Activated T-cell treated with anti-CD3 and anti-CD28 coated beads, Interleukin-2, amount 50 U/mL, for 72 hours (primary cell): ENCODE results near the gene SARDH. TPM values are rescaled to one million over a fixed set of nuclear protein-coding genes. Genes with fewer than 3 reads are reported as not detected.
"Not testable (repeated sequence)": the region's sequence is repeated elsewhere in the genome, so short reads cannot be mapped to it uniquely, and the experiment has no call there.

Source experiments
- ATAC-seq, 2 donors: fragments of 150-1000 bp; cut with Tn5 transposase; replicated peaks in 1 of 2; 2 replicates each; pipeline ENCODE4 v1.10.0; 2021; ENCODE audit warnings: moderate library complexity in 2 of 2, mild to moderate bottlenecking in 1 of 2
- DNase-seq, 2 donors: peaks; one replicate each; pipeline ENCODE4 v3.0.0; 2021 to 2022; ENCODE audit warnings: mixed read lengths in 1 of 2
- H3K27ac Mint-ChIP-seq: one replicate; pipeline ENCODE4 v1.8.0; 2022; ENCODE audit warnings: mild to moderate bottlenecking, moderate library complexity, mixed read lengths
- H3K27me3 Mint-ChIP-seq: one replicate; pipeline ENCODE4 v1.8.0; 2022; ENCODE audit warnings: low read depth, mixed read lengths
- H3K36me3 Mint-ChIP-seq, 2 donors: one replicate each; pipeline ENCODE4 v1.8.0; 2022; ENCODE audit warnings: mixed read lengths in 2 of 2, mild to moderate bottlenecking in 1 of 2; ENCODE audit not compliant: insufficient read depth in 2 of 2
- H3K4me1 Mint-ChIP-seq: one replicate; pipeline ENCODE4 v1.8.0; 2022; ENCODE audit warnings: low read depth, mixed read lengths
- H3K4me3 Mint-ChIP-seq, 2 donors: one replicate each; pipeline ENCODE4 v1.8.0; 2022; ENCODE audit warnings: mild to moderate bottlenecking in 2 of 2, mixed read lengths in 2 of 2, moderate library complexity in 2 of 2
- H3K9me3 Mint-ChIP-seq, 2 donors: one replicate each; pipeline ENCODE4 v1.8.0; 2022; ENCODE audit warnings: mixed read lengths in 2 of 2
- total RNA-seq, 2 donors: library from RNA; stranded (reverse); gene quantifications; one replicate each; pipeline ENCODE4 v1.2.3, GENCODE V29; 2022

The SARDH gene
- total RNA-seq, 2 donors from 2014 or later, result 1.6 to 4.7 TPM

- no peak overlapping the region for H3K4me3 Mint-ChIP-seq
- no peak overlapping the region for H3K27ac Mint-ChIP-seq
- H3K36me3 Mint-ChIP-seq, result peaks cover 2 to 6% of the 10 kb centered on the region in 2 donors
- peaks cover under 1 to 2% of the 10 kb centered on the region in 2 donors for H3K9me3 Mint-ChIP-seq
- no peaks in the 10 kb centered on the region for H3K27me3 Mint-ChIP-seq
- ATAC-seq, result no peak
- DNase-seq, result no peak
- no peaks in the 10 kb centered on the region for H3K4me1 Mint-ChIP-seq
Measured at GRCh38 chr9:133771486-133772482, 33.6 kb upstream of the SARDH start.

- DNase-seq (no peak), ATAC-seq (no peak)
- Mint-ChIP-seq H3K27me3 (no peaks in the 10 kb centered on the region), H3K9me3 (peaks cover 5 to 7% of the 10 kb centered on the region in 2 donors), H3K4me1 (no peaks in the 10 kb centered on the region), H3K36me3 (peaks cover 6 to 11% of the 10 kb centered on the region in 2 donors), H3K4me3 (no peak overlapping the region), H3K27ac (no peak overlapping the region)
Measured at GRCh38 chr9:133770076-133770777, 32.1 kb upstream of the SARDH start.

GRCh38 chr9:133769511-133770075 is 31.4 kb upstream of the SARDH start:
- Mint-ChIP-seq H3K9me3 (peaks cover 5 to 7% of the 10 kb centered on the region in 2 donors), H3K36me3 (peaks cover 8% of the 10 kb centered on the region in 2 donors), H3K27ac (no peak overlapping the region), H3K4me1 (no peaks in the 10 kb centered on the region), H3K4me3 (no peak overlapping the region), H3K27me3 (no peaks in the 10 kb centered on the region)
- no peak for DNase-seq
- ATAC-seq, result no peak

- DNase-seq (no peak), ATAC-seq (no peak)
- H3K27ac Mint-ChIP-seq, result no peak overlapping the region
- H3K36me3 Mint-ChIP-seq, result peaks cover 6 to 11% of the 10 kb centered on the region in 2 donors
- H3K27me3 Mint-ChIP-seq, result no peaks in the 10 kb centered on the region
- no peak overlapping the region for H3K4me3 Mint-ChIP-seq
- H3K4me1 Mint-ChIP-seq, result no peaks in the 10 kb centered on the region
- peaks cover 7% of the 10 kb centered on the region in 2 donors for H3K9me3 Mint-ChIP-seq
Measured at GRCh38 chr9:133768859-133769510, 30.8 kb upstream of the SARDH start.

GRCh38 chr9:133768371-133768858 is 30.3 kb upstream of the SARDH start:
- H3K4me1 Mint-ChIP-seq, result no peaks in the 10 kb centered on the region
- H3K9me3 Mint-ChIP-seq, result peaks cover 7% of the 10 kb centered on the region in 2 donors
- DNase-seq (no peak), ATAC-seq (no peak)
- peaks cover 6 to 14% of the 10 kb centered on the region in 2 donors for H3K36me3 Mint-ChIP-seq
- no peak overlapping the region for H3K27ac Mint-ChIP-seq
- H3K4me3 Mint-ChIP-seq, result no peak overlapping the region
- H3K27me3 Mint-ChIP-seq, result no peaks in the 10 kb centered on the region

- Mint-ChIP-seq H3K27ac (no peak overlapping the region), H3K9me3 (peaks cover 7% of the 10 kb centered on the region in 2 donors), H3K4me3 (no peak overlapping the region), H3K27me3 (no peaks in the 10 kb centered on the region), H3K36me3 (peaks cover 6 to 14% of the 10 kb centered on the region in 2 donors), H3K4me1 (no peaks in the 10 kb centered on the region)
- ATAC-seq, result no peak
- no peak for DNase-seq
Measured at GRCh38 chr9:133767625-133768024, 29.5 kb upstream of the SARDH start.

GRCh38 chr9:133767008-133767407 is 28.9 kb upstream of the SARDH start:
- no peak overlapping the region for H3K27ac Mint-ChIP-seq
- H3K36me3 Mint-ChIP-seq, result peaks cover 6 to 14% of the 10 kb centered on the region in 2 donors
- H3K4me1 Mint-ChIP-seq, result no peaks in the 10 kb centered on the region
- no peak for DNase-seq
- no peak overlapping the region for H3K4me3 Mint-ChIP-seq
- H3K27me3 Mint-ChIP-seq, result no peaks in the 10 kb centered on the region
- peaks cover 7% of the 10 kb centered on the region in 2 donors for H3K9me3 Mint-ChIP-seq
- no peak for ATAC-seq

- not testable (repeated sequence) for H3K4me1 Mint-ChIP-seq, H3K27ac Mint-ChIP-seq, H3K27me3 Mint-ChIP-seq, H3K4me3 Mint-ChIP-seq, H3K9me3 Mint-ChIP-seq, DNase-seq, ATAC-seq
- H3K36me3 Mint-ChIP-seq, result peaks cover 6 to 14% of the 10 kb centered on the region in 2 donors
Measured at GRCh38 chr9:133766234-133766633, 28.1 kb upstream of the SARDH start.

GRCh38 chr9:133763272-133764183 is 25.4 kb upstream of the SARDH start:
- no peaks in the 10 kb centered on the region for H3K4me1 Mint-ChIP-seq

DNA sequence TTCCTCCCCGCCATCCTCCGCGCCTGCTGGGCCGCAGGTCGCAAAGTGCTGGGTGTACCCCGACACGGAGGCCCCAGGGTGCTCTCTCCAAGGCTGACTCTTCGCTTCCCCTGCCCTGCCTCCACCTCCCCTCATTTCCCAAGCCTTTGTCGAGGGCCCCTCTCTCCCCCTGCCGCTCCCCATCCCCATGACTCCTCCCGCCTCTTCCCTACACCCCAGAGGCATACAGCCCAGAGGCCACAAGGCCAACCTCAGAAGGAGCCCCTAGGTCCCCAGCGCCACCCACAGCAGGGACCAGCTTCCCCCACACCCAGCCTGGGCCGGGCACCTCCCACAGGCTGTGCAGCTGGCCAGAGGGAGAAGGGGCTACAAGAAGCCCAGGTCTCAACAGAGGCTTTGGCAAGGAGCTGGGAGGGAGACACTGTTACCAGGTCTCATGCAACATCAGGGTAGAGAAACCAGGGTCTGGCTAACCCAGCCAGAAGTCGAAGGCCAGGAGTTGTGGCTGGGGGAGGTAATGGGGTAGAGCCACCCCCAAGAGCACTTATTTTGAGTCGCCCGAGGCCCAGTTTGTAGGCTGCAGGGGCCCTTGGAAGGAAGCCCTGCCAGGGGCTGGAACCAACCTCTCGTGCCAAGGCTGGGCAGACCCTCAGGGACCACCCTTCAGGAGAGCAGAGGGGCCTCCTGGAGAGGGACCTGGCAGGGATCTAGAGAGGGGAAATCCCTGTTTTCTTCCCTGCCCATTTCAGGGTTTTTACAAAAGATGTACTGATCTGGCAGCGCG is 24.5 kb upstream of the SARDH start:
- no peak for DNase-seq
- Mint-ChIP-seq H3K27me3 (no peaks in the 10 kb centered on the region), H3K4me1 (no peaks in the 10 kb centered on the region), H3K4me3 (no peak overlapping the region), H3K27ac (no peak overlapping the region), H3K36me3 (peaks cover 6 to 11% of the 10 kb centered on the region in 2 donors), H3K9me3 (peaks cover 6 to 7% of the 10 kb centered on the region in 2 donors)
- no peak for ATAC-seq

More at GRCh38 chr9:133763272-133764183, 25.4 kb upstream of the SARDH start:
- DNase-seq (no peak), ATAC-seq (no peak)
- Mint-ChIP-seq H3K27ac (no peak overlapping the region), H3K27me3 (no peaks in the 10 kb centered on the region), H3K4me3 (no peak overlapping the region), H3K36me3 (peaks cover 6 to 14% of the 10 kb centered on the region in 2 donors), H3K9me3 (peaks cover 7% of the 10 kb centered on the region in 2 donors)

DNA sequence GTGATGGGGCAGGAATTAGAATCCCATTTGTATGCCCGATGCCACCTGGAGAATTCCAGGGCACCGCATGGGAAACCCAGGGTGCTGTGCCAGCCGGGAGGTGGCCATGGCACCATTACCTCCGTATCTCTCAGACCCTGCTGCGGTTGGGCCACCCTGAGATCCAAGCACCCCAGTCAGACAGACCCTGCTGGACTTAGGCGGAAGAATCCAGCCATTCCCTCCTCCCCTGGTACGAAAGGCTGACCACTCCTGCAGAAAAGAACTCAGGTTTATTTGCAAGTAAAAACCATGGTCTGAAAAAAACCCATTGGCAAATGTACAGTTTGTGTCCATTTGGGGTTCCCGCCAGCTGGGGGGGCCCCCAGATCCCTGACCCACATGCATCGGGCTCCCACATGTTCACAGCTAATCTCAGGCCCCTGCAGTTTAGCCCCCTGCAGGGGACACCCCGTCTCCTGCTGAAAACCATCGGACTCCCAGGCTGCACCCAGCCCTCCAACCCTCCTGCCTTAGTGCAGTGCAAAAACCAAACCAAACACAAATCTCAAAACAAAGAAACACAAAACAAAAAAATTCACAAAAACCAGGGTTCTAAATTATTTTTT is 23.6 kb upstream of the SARDH start:
- Mint-ChIP-seq H3K4me1 (no peaks in the 10 kb centered on the region), H3K9me3 (peaks cover 5 to 6% of the 10 kb centered on the region in 2 donors), H3K4me3 (no peak overlapping the region), H3K27ac (no peak overlapping the region), H3K27me3 (no peaks in the 10 kb centered on the region), H3K36me3 (peaks cover 4 to 11% of the 10 kb centered on the region in 2 donors)
- ATAC-seq (no peak), DNase-seq (no peak)
